Measurements from ENCODE around the gene BABAM2. TPM values are rescaled to one million over a fixed set of nuclear protein-coding genes. Genes with fewer than 3 reads are reported as not detected.

BABAM2 gene
- total RNA-seq, 4 donors from 2014 or later: 23.7 to 41.1 (median 27.9) TPM

- Histone ChIP-seq H3K27me3 (no peaks in the 10 kb centered on the region), H3K27ac (no peak overlapping the region), H3K9me3 (no peaks in the 10 kb centered on the region), H3K36me3 (no peaks in the 10 kb centered on the region), H3K4me1 (no peaks in the 10 kb centered on the region), H3K4me3 (no peak overlapping the region)
- DNase-seq (ENCODE audit: low spot score in 2 of 2): no peak
- TF ChIP-seq POLR2A (IDR thresholded peaks at IDR 0.05) (no peak), EP300 (IDR thresholded peaks at IDR 0.05) (no peak), POLR2AphosphoS5 (IDR thresholded peaks at IDR 0.05) (no peak)
- TF ChIP-seq, protein P1, sequence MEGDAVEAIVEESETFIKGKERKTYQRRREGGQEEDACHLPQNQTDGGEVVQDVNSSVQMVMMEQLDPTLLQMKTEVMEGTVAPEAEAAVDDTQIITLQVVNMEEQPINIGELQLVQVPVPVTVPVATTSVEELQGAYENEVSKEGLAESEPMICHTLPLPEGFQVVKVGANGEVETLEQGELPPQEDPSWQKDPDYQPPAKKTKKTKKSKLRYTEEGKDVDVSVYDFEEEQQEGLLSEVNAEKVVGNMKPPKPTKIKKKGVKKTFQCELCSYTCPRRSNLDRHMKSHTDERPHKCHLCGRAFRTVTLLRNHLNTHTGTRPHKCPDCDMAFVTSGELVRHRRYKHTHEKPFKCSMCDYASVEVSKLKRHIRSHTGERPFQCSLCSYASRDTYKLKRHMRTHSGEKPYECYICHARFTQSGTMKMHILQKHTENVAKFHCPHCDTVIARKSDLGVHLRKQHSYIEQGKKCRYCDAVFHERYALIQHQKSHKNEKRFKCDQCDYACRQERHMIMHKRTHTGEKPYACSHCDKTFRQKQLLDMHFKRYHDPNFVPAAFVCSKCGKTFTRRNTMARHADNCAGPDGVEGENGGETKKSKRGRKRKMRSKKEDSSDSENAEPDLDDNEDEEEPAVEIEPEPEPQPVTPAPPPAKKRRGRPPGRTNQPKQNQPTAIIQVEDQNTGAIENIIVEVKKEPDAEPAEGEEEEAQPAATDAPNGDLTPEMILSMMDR (IDR thresholded peaks at IDR 0.05): no peak
- WGBS: 97% methylated on average over 6 of the region's 6 CpGs
These were observed 20.8 kb upstream of the BABAM2 start for GRCh38 chr2:27869763-27870162.

DNA sequence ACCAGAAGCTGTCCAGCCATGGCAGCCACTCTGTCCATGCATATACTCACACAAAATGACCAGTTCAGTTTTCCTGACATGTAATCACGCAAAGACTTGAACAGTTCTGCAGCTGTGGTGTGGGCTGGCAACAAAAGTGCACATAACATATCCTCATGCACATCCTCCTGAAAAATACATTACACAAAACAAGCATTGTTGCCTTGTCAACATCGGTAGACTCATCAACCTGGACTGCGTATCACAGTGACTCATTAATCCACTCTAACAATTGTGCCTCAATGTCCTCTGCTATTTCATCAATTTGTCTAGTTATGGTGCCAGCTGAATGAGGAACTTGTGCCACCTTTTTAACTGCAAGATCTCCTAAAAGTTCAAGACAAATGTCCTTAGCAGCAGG is 19.8 kb upstream of the BABAM2 start:
- H3K27ac ChIP-seq: no peak overlapping the region
- no peaks in the 10 kb centered on the region for H3K27me3 ChIP-seq
- H3K36me3 ChIP-seq: no peaks in the 10 kb centered on the region
- no peaks in the 10 kb centered on the region for H3K4me1 ChIP-seq
- WGBS: 92% methylated on average over 3 of the region's 3 CpGs
- TF ChIP-seq, protein P1 (IDR thresholded peaks at IDR 0.05): no peak
- TF ChIP-seq POLR2A (IDR thresholded peaks at IDR 0.05): no peak
- no peak for TF ChIP-seq POLR2AphosphoS5 (IDR thresholded peaks at IDR 0.05)
- TF ChIP-seq EP300 (IDR thresholded peaks at IDR 0.05): no peak
- no peak for DNase-seq (ENCODE audit: low spot score in 2 of 2)
- H3K4me3 ChIP-seq: no peak overlapping the region
- H3K9me3 ChIP-seq: no peaks in the 10 kb centered on the region

- H3K27me3 ChIP-seq: no peaks in the 10 kb centered on the region
- no peak for DNase-seq (ENCODE audit: low spot score in 2 of 2)
- H3K4me1 ChIP-seq: no peaks in the 10 kb centered on the region
- WGBS: 100% methylated on average over 3 of the region's 3 CpGs
- H3K4me3 ChIP-seq: no peak overlapping the region
- TF ChIP-seq, protein P1 (IDR thresholded peaks at IDR 0.05): no peak
- TF ChIP-seq POLR2A (IDR thresholded peaks at IDR 0.05): no peak
- no peak overlapping the region for H3K27ac ChIP-seq
- H3K9me3 ChIP-seq: no peaks in the 10 kb centered on the region
- no peaks in the 10 kb centered on the region for H3K36me3 ChIP-seq
These were observed 18.7 kb upstream of the BABAM2 start for GRCh38 chr2:27871802-27872201.

DNA sequence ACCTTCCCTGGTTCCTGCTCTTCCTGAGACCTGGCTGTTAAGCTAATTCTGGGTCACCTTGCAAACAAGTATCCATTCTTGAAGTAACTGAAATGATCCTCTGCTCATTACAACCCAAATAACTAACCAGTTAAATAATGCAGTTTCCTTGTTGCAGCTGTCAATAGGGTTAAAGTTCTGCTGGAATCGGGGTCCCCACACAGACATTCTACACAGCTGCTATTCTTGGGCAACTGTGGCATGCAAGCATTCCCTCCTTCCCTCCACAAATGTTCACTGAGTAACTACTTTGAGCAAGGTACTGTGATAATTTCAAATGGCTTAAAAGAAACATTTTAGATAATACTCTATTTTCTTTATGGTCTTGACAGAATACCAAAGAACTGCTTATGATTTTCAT is 17.4 kb upstream of the BABAM2 start:
- no peaks in the 10 kb centered on the region for H3K9me3 ChIP-seq
- H3K27me3 ChIP-seq: no peaks in the 10 kb centered on the region
- 82% methylated on average over 1 of the region's 1 CpG for WGBS

DNA sequence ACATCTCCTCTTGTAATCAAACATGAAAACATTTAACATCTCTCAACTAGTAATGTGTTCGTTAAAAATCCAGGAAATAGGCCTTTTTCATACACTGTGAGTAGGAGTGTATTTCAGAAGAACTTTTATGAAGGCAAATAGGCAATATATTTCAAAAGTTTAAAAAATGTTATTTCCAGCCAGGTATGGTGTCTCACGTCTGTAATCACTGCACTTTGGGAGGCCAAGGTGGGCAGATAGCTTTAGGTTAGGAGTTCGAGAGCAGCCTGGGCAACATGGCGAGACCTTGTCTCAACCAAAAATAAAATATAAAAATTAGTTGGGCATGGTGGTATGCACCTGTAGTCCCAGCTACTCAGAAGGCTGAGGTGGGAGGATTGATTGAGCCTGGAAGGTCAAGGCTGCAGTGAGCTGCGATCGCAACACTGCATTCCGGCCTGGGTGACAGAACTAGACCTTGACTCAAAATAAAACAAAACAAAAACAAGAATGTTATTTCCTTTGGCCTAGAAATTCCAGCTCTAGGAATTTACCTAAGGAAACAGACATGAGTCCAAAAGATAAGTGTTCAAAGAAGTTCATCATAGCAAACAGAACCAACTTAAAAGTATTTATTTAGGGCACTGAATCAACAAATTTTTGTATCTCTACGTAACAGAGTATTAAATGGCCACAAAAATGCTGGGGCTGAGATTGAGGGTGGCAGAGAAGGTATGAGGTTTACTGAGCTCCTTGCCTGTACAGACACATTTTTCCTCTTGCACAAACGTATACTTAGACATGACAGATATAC is 15.2 kb upstream of the BABAM2 start:
- no peak for DNase-seq (ENCODE audit: low spot score in 2 of 2)
- 92% methylated on average over 9 of the region's 9 CpGs for WGBS
- TF ChIP-seq EP300 (IDR thresholded peaks at IDR 0.05) (no peak), POLR2AphosphoS5 (IDR thresholded peaks at IDR 0.05) (no peak), POLR2A (IDR thresholded peaks at IDR 0.05) (no peak)
- TF ChIP-seq, protein P1 (IDR thresholded peaks at IDR 0.05): no peak
- no peaks in the 10 kb centered on the region for H3K36me3 ChIP-seq
- H3K4me1 ChIP-seq: no peaks in the 10 kb centered on the region
- H3K4me3 ChIP-seq: no peak overlapping the region
- no peaks in the 10 kb centered on the region for H3K9me3 ChIP-seq
- no peak overlapping the region for H3K27ac ChIP-seq
- H3K27me3 ChIP-seq: no peaks in the 10 kb centered on the region

More for the DNA sequence above, 17.4 kb upstream of the BABAM2 start:
- TF ChIP-seq POLR2A (IDR thresholded peaks at IDR 0.05): no peak
- TF ChIP-seq EP300 (IDR thresholded peaks at IDR 0.05): no peak
- no peak for TF ChIP-seq POLR2AphosphoS5 (IDR thresholded peaks at IDR 0.05)
- TF ChIP-seq, protein P1 (IDR thresholded peaks at IDR 0.05): no peak
- H3K27ac ChIP-seq: no peak overlapping the region
- H3K4me1 ChIP-seq: no peaks in the 10 kb centered on the region
- no peaks in the 10 kb centered on the region for H3K36me3 ChIP-seq
- H3K4me3 ChIP-seq: no peak overlapping the region
- no peak for DNase-seq (ENCODE audit: low spot score in 2 of 2)
